Measurements from ENCODE around the gene EIF4EBP2. TPM values are rescaled to one million over a fixed set of nuclear protein-coding genes. Genes with fewer than 3 reads are reported as not detected.

EIF4EBP2 gene
- total and polyA plus RNA-seq, 11 donors, result 20.6 to 150 (median 85.8) TPM

GRCh38 chr10:70412356-70412755 is 8.4 kb downstream of the EIF4EBP2 start:
- ATAC-seq, result no peak
- Histone ChIP-seq H3K4me3 (no peak overlapping the region), H3K36me3 (peaks cover 0 to 16% (median 6%) of the 10 kb centered on the region in 9 donors), H3K27ac (no peak overlapping the region), H3K9me3 (no peaks in the 10 kb centered on the region), H3K27me3 (no peaks in the 10 kb centered on the region), H3K4me1 (peaks cover 4 to 66% (median 51%) of the 10 kb centered on the region in 12 donors)
- DNase-seq, result no peak
- 81 to 88% (median 87%) methylated on average over 4 of the region's 4 CpGs for WGBS, 4 donors
- intact Hi-C loops (cut with DNase I), result no loop called here
- TF ChIP-seq POLR2A (IDR thresholded peaks at IDR 0.05) (no peak), CTCF (IDR thresholded peaks at IDR 0.05) (no peak)

GRCh38 chr10:70417568-70417967 is 13.6 kb downstream of the EIF4EBP2 start:
- peaks cover 0 to 40% (median 32%) of the 10 kb centered on the region in 9 donors for H3K36me3 ChIP-seq
- H3K27me3 ChIP-seq, result no peaks in the 10 kb centered on the region
- ATAC-seq (no peak), DNase-seq (no peak)
- H3K4me3 ChIP-seq, result no peak overlapping the region
- H3K9me3 ChIP-seq, result no peaks in the 10 kb centered on the region
- intact Hi-C loops (cut with DNase I), result no loop called here
- WGBS, 4 donors, result 96 to 100% (median 98%) methylated on average over 1 of the region's 1 CpG
- H3K27ac ChIP-seq, result no peak overlapping the region
- peaks cover 0 to 27% (median 9%) of the 10 kb centered on the region in 12 donors for H3K4me1 ChIP-seq
- TF ChIP-seq CTCF (IDR thresholded peaks at IDR 0.05) (no peak), POLR2A (IDR thresholded peaks at IDR 0.05) (no peak)

- Histone ChIP-seq H3K4me3 (no peak overlapping the region), H3K36me3 (peaks cover 0 to 46% (median 39%) of the 10 kb centered on the region in 9 donors), H3K27ac (no peak overlapping the region), H3K4me1 (peaks cover 0 to 27% (median 4%) of the 10 kb centered on the region in 12 donors), H3K9me3 (no peaks in the 10 kb centered on the region), H3K27me3 (no peaks in the 10 kb centered on the region)
- ATAC-seq, result no peak
- no peak for TF ChIP-seq CTCF (IDR thresholded peaks at IDR 0.05)
- no peak for TF ChIP-seq POLR2A (IDR thresholded peaks at IDR 0.05)
- no peak for DNase-seq
- WGBS, 4 donors, result 88 to 100% (median 93%) methylated on average over 1 of the region's 1 CpG
- intact Hi-C loops (cut with DNase I), result no loop called here
These were observed 14.3 kb downstream of the EIF4EBP2 start for GRCh38 chr10:70418229-70418628.

- intact Hi-C loops (cut with DNase I), result no loop called here
- Histone ChIP-seq H3K9me3 (no peaks in the 10 kb centered on the region), H3K4me3 (no peak overlapping the region), H3K36me3 (peaks cover 0 to 49% (median 43%) of the 10 kb centered on the region in 9 donors), H3K27me3 (no peaks in the 10 kb centered on the region), H3K27ac (no peak overlapping the region), H3K4me1 (peaks cover 0 to 31% (median 6%) of the 10 kb centered on the region in 12 donors)
- DNase-seq, result no peak
- WGBS, 4 donors, result 96 to 97% (median 96%) methylated on average over 3 of the region's 3 CpGs
- TF ChIP-seq CTCF (IDR thresholded peaks at IDR 0.05), result no peak
- no peak for TF ChIP-seq POLR2A (IDR thresholded peaks at IDR 0.05)
- ATAC-seq, result no peak
These were observed 14.8 kb downstream of the EIF4EBP2 start for GRCh38 chr10:70418713-70419112.
